HL-60 (cell line): ENCODE measurements around the gene XAB2.

Source experiments
- CTCF ChIP-seq: IDR thresholded peaks from one replicate; pipeline ENCODE4 v1.5.1; 2011; ENCODE audit warnings: low read length, control low read depth, inconsistent platforms; ENCODE audit not compliant: insufficient read depth
- GABPA ChIP-seq: IDR thresholded peaks from 2 replicates; pipeline ENCODE4 v1.6.1; 2012; ENCODE audit warnings: low read depth
- POLR2AphosphoS5 ChIP-seq: IDR thresholded peaks from 2 replicates; pipeline ENCODE4 v1.6.1; 2012; ENCODE audit warnings: low read depth
- TF ChIP-seq, protein P1 (sequence below): IDR thresholded peaks from 2 replicates; pipeline ENCODE4 v1.6.1; 2012; ENCODE audit warnings: low read depth; ENCODE audit not compliant: insufficient replicate concordance

DNA sequence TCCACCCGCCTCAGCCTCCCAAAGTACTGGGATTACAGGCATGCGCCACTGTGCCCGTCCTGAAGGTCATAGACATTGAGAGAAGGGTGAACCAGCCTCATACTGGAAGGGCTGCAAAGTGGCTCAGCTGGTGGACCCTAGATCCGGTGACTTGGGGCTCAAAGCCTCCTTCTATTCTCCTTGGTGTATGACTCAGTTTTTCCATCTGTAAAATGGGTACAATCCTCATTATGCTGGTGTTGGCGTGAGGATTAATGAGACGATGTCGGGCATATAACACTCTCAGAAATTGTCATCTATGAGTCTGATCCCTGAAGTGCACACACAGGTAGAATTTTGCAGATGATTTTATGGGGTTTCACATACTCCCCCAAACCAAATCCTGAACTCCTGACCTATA lies 39.5 kb downstream of the XAB2 start:
- TF ChIP-seq CTCF (no peak), POLR2AphosphoS5 (no peak), GABPA (no peak)
- TF ChIP-seq, protein P1, sequence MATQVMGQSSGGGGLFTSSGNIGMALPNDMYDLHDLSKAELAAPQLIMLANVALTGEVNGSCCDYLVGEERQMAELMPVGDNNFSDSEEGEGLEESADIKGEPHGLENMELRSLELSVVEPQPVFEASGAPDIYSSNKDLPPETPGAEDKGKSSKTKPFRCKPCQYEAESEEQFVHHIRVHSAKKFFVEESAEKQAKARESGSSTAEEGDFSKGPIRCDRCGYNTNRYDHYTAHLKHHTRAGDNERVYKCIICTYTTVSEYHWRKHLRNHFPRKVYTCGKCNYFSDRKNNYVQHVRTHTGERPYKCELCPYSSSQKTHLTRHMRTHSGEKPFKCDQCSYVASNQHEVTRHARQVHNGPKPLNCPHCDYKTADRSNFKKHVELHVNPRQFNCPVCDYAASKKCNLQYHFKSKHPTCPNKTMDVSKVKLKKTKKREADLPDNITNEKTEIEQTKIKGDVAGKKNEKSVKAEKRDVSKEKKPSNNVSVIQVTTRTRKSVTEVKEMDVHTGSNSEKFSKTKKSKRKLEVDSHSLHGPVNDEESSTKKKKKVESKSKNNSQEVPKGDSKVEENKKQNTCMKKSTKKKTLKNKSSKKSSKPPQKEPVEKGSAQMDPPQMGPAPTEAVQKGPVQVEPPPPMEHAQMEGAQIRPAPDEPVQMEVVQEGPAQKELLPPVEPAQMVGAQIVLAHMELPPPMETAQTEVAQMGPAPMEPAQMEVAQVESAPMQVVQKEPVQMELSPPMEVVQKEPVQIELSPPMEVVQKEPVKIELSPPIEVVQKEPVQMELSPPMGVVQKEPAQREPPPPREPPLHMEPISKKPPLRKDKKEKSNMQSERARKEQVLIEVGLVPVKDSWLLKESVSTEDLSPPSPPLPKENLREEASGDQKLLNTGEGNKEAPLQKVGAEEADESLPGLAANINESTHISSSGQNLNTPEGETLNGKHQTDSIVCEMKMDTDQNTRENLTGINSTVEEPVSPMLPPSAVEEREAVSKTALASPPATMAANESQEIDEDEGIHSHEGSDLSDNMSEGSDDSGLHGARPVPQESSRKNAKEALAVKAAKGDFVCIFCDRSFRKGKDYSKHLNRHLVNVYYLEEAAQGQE: no peak
